Brain microvascular endothelial cell (primary cell): Measurements from ENCODE around the gene PLEKHM2.

Experiments
- DNase-seq: peaks from one replicate; pipeline ENCODE4 v3.0.0-alpha.2; 2020
- H3K27ac ChIP-seq: fragments of 250-450 bp; sonication (Bioruptor Pico); 2 replicates; pipeline ENCODE4 v1.5.1; 2020; ENCODE audit warnings: mild to moderate bottlenecking, moderate library complexity
- H3K27me3 ChIP-seq: fragments of 250-450 bp; sonication (Bioruptor Pico); replicated peaks from 2 replicates; pipeline ENCODE4 v1.5.1; 2020; ENCODE audit warnings: mild to moderate bottlenecking
- H3K36me3 ChIP-seq: fragments of 250-450 bp; sonication (Bioruptor Pico); replicated peaks from 2 replicates; pipeline ENCODE4 v1.5.1; 2020; ENCODE audit warnings: mild to moderate bottlenecking
- H3K4me3 ChIP-seq: 2 replicates; pipeline ENCODE4 v1.5.1; 2011; ENCODE audit warnings: low read depth, mild to moderate bottlenecking, control low read depth, low read length, moderate library complexity
- CTCF ChIP-seq: IDR thresholded peaks from 2 replicates; pipeline ENCODE4 v1.5.1; 2011; ENCODE audit warnings: low read depth, mild to moderate bottlenecking, moderate library complexity, low read length, control low read depth, inconsistent platforms; ENCODE audit errors: missing control alignments
- in situ Hi-C: cut with HindIII; loops from 2 replicates; pipeline ENCODE4 v1.10.0; 2017; ENCODE audit warnings: low sequenced_read_pairs, low pct_ligation_motif_present

The PLEKHM2 gene

GRCh38 chr1:15736038-15736891 is 52.1 kb downstream of the PLEKHM2 start, which contains the start of gene SLC25A34:
Gene SLC25A34, plus strand, starts transcription at chr1:15736258. Its CDS starts 228 bp downstream, at chr1:15736486.
- DNase-seq, result no peak
- in situ Hi-C loops, result no loop called here
- H3K36me3 ChIP-seq, result peaks cover 32% of the 10 kb centered on the region
- H3K4me3 ChIP-seq, result no peak within 1 kb of the TSS
- no peak for TF ChIP-seq CTCF
- H3K27ac ChIP-seq, result no peak within 1 kb of the TSS
- no peaks in the 10 kb centered on the region for H3K27me3 ChIP-seq

- no peak for DNase-seq
- in situ Hi-C loops, result no loop called here
- H3K4me3 ChIP-seq, result no peak overlapping the region
Measured at GRCh38 chr1:15736892-15737261, 52.8 kb downstream of the PLEKHM2 start.

GRCh38 chr1:15737324-15738319 is 53.5 kb downstream of the PLEKHM2 start:
- Histone ChIP-seq H3K27me3 (no peaks in the 10 kb centered on the region), H3K36me3 (peaks cover 20% of the 10 kb centered on the region), H3K4me3 (no peak overlapping the region), H3K27ac (no peak overlapping the region)
- TF ChIP-seq CTCF, result no peak
- DNase-seq, result no peak
- in situ Hi-C loops, result no loop called here

More at GRCh38 chr1:15736892-15737261, 52.8 kb downstream of the PLEKHM2 start:
- Histone ChIP-seq H3K36me3 (peaks cover 26% of the 10 kb centered on the region), H3K27me3 (no peaks in the 10 kb centered on the region), H3K27ac (no peak overlapping the region)
- TF ChIP-seq CTCF, result no peak

- H3K27me3 ChIP-seq, result no peaks in the 10 kb centered on the region
- no peak overlapping the region for H3K4me3 ChIP-seq
- no peak overlapping the region for H3K27ac ChIP-seq
- DNase-seq, result no peak
- peaks cover 10% of the 10 kb centered on the region for H3K36me3 ChIP-seq
- in situ Hi-C loops, result no loop called here
- TF ChIP-seq CTCF, result no peak
Measured at GRCh38 chr1:15738416-15739113, 54.4 kb downstream of the PLEKHM2 start.

GRCh38 chr1:15739259-15739658 is 55.1 kb downstream of the PLEKHM2 start:
- Histone ChIP-seq H3K27ac (no peak overlapping the region), H3K27me3 (no peaks in the 10 kb centered on the region), H3K4me3 (no peak overlapping the region), H3K36me3 (peaks cover 3% of the 10 kb centered on the region)
- no peak for TF ChIP-seq CTCF
- in situ Hi-C loops, result no loop called here
- no peak for DNase-seq
